Measurements from ENCODE around the gene TIGAR. TPM values are rescaled to one million over a fixed set of nuclear protein-coding genes. Genes with fewer than 3 reads are reported as not detected.

Gene TIGAR
- 10 to 100 TPM; 10.6 to 14.0 TPM for total RNA-seq
- 1 to 10 TPM; 2.1 to 4.2 (median 2.5) TPM for polyA plus RNA-seq
- total RNA-seq: 3.9 to 16.7 (median 13.0) reads per million in 6 experiments

GRCh38 chr12:4320853-4321701 lies at the start of gene TIGAR:
TSS of gene TIGAR (plus strand) at chr12:4321213. CDS start at chr12:4321272, 59 bp downstream.
- H3K4me1 Mint-ChIP-seq: peaks cover 20 to 42% (median 41%) of the 10 kb centered on the region in 4 donors
- H3K27ac Mint-ChIP-seq: peak within 1 kb of the TSS; percentile 90 to 97 (median 94)
- H3K9me3 Mint-ChIP-seq: no peaks in the 10 kb centered on the region
- peaks cover 0 to 7% (median 6%) of the 10 kb centered on the region in 3 donors for H3K36me3 Mint-ChIP-seq
- ATAC-seq: peak; percentile 94
- H3K4me3 Mint-ChIP-seq: peak within 1 kb of the TSS; percentile 90 to 97 (median 94)
- DNase-seq: peak; percentile 86 to 93 (median 90)
- POLR2A ChIA-PET: interaction anchor here (1.0 to 1.9 kb wide), 6 partner anchors 12 to 568 kb away, joined by 3 to 8 read pairs (median 4); partner anchors contain the start of gene CRACR2A
- H3K27me3 Mint-ChIP-seq: peaks cover 0 to 2% (median 0%) of the 10 kb centered on the region in 5 donors

GRCh38 chr12:4271717-4272423 lies 49.1 kb upstream of the TIGAR start:
- DNase-seq: peak; percentile 68 to 97 (median 87)
- Mint-ChIP-seq H3K4me1 (peaks cover 18 to 42% (median 30%) of the 10 kb centered on the region in 4 donors), H3K27ac (peak overlapping the region; percentile 93 to 99 (median 98)), H3K4me3 (peak overlapping the region; percentile 95 to 99 (median 96)), H3K9me3 (no peaks in the 10 kb centered on the region), H3K36me3 (peaks cover under 1 to 11% (median 2%) of the 10 kb centered on the region in 3 donors), H3K27me3 (peaks cover 0 to 3% (median 0%) of the 10 kb centered on the region in 5 donors)
- POLR2A ChIA-PET: interaction anchor here (0.6 to 7.8 kb wide), 30 partner anchors 14 to 425 kb away, joined by 3 to 53 read pairs (median 4); partner anchors contain the start of genes PARP11 and TIGAR
- peak; percentile 51 to 67 for ATAC-seq

- ATAC-seq: peak; percentile 15 to 29
- POLR2A ChIA-PET: interaction anchor here (0.6 to 7.8 kb wide), 23 partner anchors 15 to 426 kb away, joined by 3 to 53 read pairs (median 5); partner anchors contain the start of genes PARP11 and TIGAR
- H3K4me1 Mint-ChIP-seq: peaks cover 22 to 48% (median 35%) of the 10 kb centered on the region in 4 donors
- peak; percentile 28 to 79 (median 56) for DNase-seq
- peak overlapping the region; percentile 95 to 99 (median 96) for H3K4me3 Mint-ChIP-seq
- no peaks in the 10 kb centered on the region for H3K9me3 Mint-ChIP-seq
- H3K27me3 Mint-ChIP-seq: peaks cover 0 to 3% (median 0%) of the 10 kb centered on the region in 5 donors
- peaks cover 4 to 18% (median 6%) of the 10 kb centered on the region in 3 donors for H3K36me3 Mint-ChIP-seq
- peak overlapping the region; percentile 93 to 99 (median 98) for H3K27ac Mint-ChIP-seq
Observed at GRCh38 chr12:4272424-4273272, 48.4 kb upstream of the TIGAR start.

- peak overlapping the region; percentile 92 to 99 (median 96) for H3K27ac Mint-ChIP-seq
- no peak for DNase-seq
- peaks cover 0 to 3% (median 0%) of the 10 kb centered on the region in 5 donors for H3K27me3 Mint-ChIP-seq
- no peak for ATAC-seq
- peaks cover 23 to 49% (median 36%) of the 10 kb centered on the region in 4 donors for H3K4me1 Mint-ChIP-seq
- H3K36me3 Mint-ChIP-seq: peaks cover 4 to 24% (median 6%) of the 10 kb centered on the region in 3 donors
- peak overlapping the region; percentile 92 to 99 (median 96) for H3K4me3 Mint-ChIP-seq
- POLR2A ChIA-PET: interaction anchor here (0.7 to 7.8 kb wide), 10 partner anchors 22 to 400 kb away, joined by 3 to 53 read pairs (median 6); partner anchors contain the start of gene PARP11
- no peaks in the 10 kb centered on the region for H3K9me3 Mint-ChIP-seq
Observed at GRCh38 chr12:4273273-4273651, 47.8 kb upstream of the TIGAR start.

GRCh38 chr12:4273652-4274395 lies 47.2 kb upstream of the TIGAR start, which contains the start of gene CCND2:
TSS of gene CCND2 (plus strand) at chr12:4273762. CDS start at chr12:4274041, 279 bp downstream.
- ATAC-seq (peak; percentile 6 to 9), DNase-seq (peak; percentile 53 to 78 (median 60))
- H3K9me3 Mint-ChIP-seq: no peaks in the 10 kb centered on the region
- peaks cover 4 to 29% (median 7%) of the 10 kb centered on the region in 3 donors for H3K36me3 Mint-ChIP-seq
- H3K4me3 Mint-ChIP-seq: peak within 1 kb of the TSS; percentile 95 to 99 (median 96)
- H3K4me1 Mint-ChIP-seq: peaks cover 24 to 48% (median 36%) of the 10 kb centered on the region in 4 donors
- H3K27me3 Mint-ChIP-seq: peaks cover 0 to 1% (median 0%) of the 10 kb centered on the region in 5 donors
- peak within 1 kb of the TSS; percentile 93 to 99 (median 98) for H3K27ac Mint-ChIP-seq
- POLR2A ChIA-PET: interaction anchor here (0.5 to 7.8 kb wide), 12 partner anchors 23 to 400 kb away, joined by 3 to 53 read pairs (median 6); partner anchors contain the start of gene PARP11

GRCh38 chr12:4274396-4275015 lies 46.5 kb upstream of the TIGAR start:
- H3K36me3 Mint-ChIP-seq: peaks cover 4 to 36% (median 8%) of the 10 kb centered on the region in 3 donors
- H3K4me1 Mint-ChIP-seq: peaks cover 24 to 54% (median 43%) of the 10 kb centered on the region in 4 donors
- H3K27me3 Mint-ChIP-seq: no peaks in the 10 kb centered on the region
- DNase-seq: peak in 4 of 10 donors; percentile 30 to 45 (median 36)
- ATAC-seq: no peak
- POLR2A ChIA-PET: interaction anchor here (0.5 to 7.8 kb wide), 10 partner anchors 14 to 389 kb away, joined by 3 to 42 read pairs (median 5); no protein-coding TSS in a partner anchor
- H3K27ac Mint-ChIP-seq: peak overlapping the region; percentile 86 to 99 (median 96)
- H3K9me3 Mint-ChIP-seq: no peaks in the 10 kb centered on the region
- H3K4me3 Mint-ChIP-seq: peak overlapping the region; percentile 92 to 99 (median 96)

GRCh38 chr12:4275016-4275869 lies 45.8 kb upstream of the TIGAR start:
- POLR2A ChIA-PET: interaction anchor here (0.6 to 7.8 kb wide), 13 partner anchors 14 to 390 kb away, joined by 3 to 42 read pairs (median 5); no protein-coding TSS in a partner anchor
- H3K9me3 Mint-ChIP-seq: no peaks in the 10 kb centered on the region
- H3K4me3 Mint-ChIP-seq: peak overlapping the region; percentile 92 to 99 (median 96)
- peaks cover 4 to 44% (median 8%) of the 10 kb centered on the region in 3 donors for H3K36me3 Mint-ChIP-seq
- H3K4me1 Mint-ChIP-seq: peaks cover 23 to 60% (median 48%) of the 10 kb centered on the region in 4 donors
- DNase-seq (peak in 3 of 10 donors; percentile 22 to 36 (median 24)), ATAC-seq (no peak)
- peak overlapping the region; percentile 86 to 99 (median 96) for H3K27ac Mint-ChIP-seq
- no peaks in the 10 kb centered on the region for H3K27me3 Mint-ChIP-seq

- DNase-seq: peak in 1 of 10 donors; percentile 21
- Mint-ChIP-seq H3K9me3 (no peaks in the 10 kb centered on the region), H3K27me3 (no peaks in the 10 kb centered on the region), H3K36me3 (peaks cover 4 to 50% (median 12%) of the 10 kb centered on the region in 3 donors), H3K4me3 (peak overlapping the region; percentile 92 to 99 (median 96)), H3K4me1 (peaks cover 24 to 62% (median 53%) of the 10 kb centered on the region in 4 donors), H3K27ac (peak overlapping the region; percentile 86 to 99 (median 96))
- no peak for ATAC-seq
- POLR2A ChIA-PET: interaction anchor here (0.6 to 7.8 kb wide), 13 partner anchors 7 to 391 kb away, joined by 3 to 42 read pairs (median 7); no protein-coding TSS in a partner anchor
Observed at GRCh38 chr12:4275870-4276301, 45.1 kb upstream of the TIGAR start.

GRCh38 chr12:4276524-4277204 lies 44.3 kb upstream of the TIGAR start:
- no peaks in the 10 kb centered on the region for H3K9me3 Mint-ChIP-seq
- DNase-seq (peak; percentile 62 to 95 (median 86)), ATAC-seq (peak; percentile 28 to 35)
- H3K27ac Mint-ChIP-seq: peak overlapping the region; percentile 61 to 99 (median 94)
- no peaks in the 10 kb centered on the region for H3K27me3 Mint-ChIP-seq
- H3K36me3 Mint-ChIP-seq: peaks cover 4 to 58% (median 16%) of the 10 kb centered on the region in 3 donors
- peak overlapping the region; percentile 59 to 99 (median 95) for H3K4me3 Mint-ChIP-seq
- POLR2A ChIA-PET: interaction anchor here (0.6 to 7.8 kb wide), 19 partner anchors 8 to 391 kb away, joined by 3 to 42 read pairs (median 5); no protein-coding TSS in a partner anchor
- peaks cover 27 to 63% (median 60%) of the 10 kb centered on the region in 4 donors for H3K4me1 Mint-ChIP-seq

Data from naive thymus-derived CD8-positive, alpha-beta T cell (primary cell).